GM12891 (cell line): ENCODE results near the gene MPHOSPH9.

Experiments
- POLR2A ChIP-seq: IDR thresholded peaks from 2 replicates; pipeline ENCODE4 v1.6.1; 2011; ENCODE audit warnings: low read depth, low read length, control low read depth
- POLR2AphosphoS5 ChIP-seq: IDR thresholded peaks from 2 replicates; pipeline ENCODE4 v1.6.1; 2011; ENCODE audit warnings: low read depth, low read length, control low read depth
- SPI1 ChIP-seq: IDR thresholded peaks from 2 replicates; pipeline ENCODE4 v1.6.1; 2011; ENCODE audit warnings: low read depth, low read length, control low read depth
- TAF1 ChIP-seq: IDR thresholded peaks from 2 replicates; pipeline ENCODE4 v1.6.1; 2011; ENCODE audit warnings: low read depth, low read length, control low read depth

- no peak for TF ChIP-seq POLR2A
- no peak for TF ChIP-seq TAF1
- no peak for TF ChIP-seq POLR2AphosphoS5
- no peak for TF ChIP-seq SPI1
Observed at GRCh38 chr12:123105211-123105826, 127.6 kb downstream of the MPHOSPH9 start.
